ENCODE data around the gene SLC25A1.

SLC25A1 gene

GRCh38 chr22:19197997-19198865 lies 19.7 kb upstream of the SLC25A1 start:
- Histone ChIP-seq H3K4me3 (no peak overlapping the region), H3K27ac (no peak overlapping the region)
- no peak for DNase-seq (ENCODE audit: low spot score)
- TF ChIP-seq CTCF (IDR thresholded peaks at IDR 0.05): no peak

- Histone ChIP-seq H3K4me3 (no peak overlapping the region), H3K27ac (no peak overlapping the region)
- TF ChIP-seq CTCF (IDR thresholded peaks at IDR 0.05): no peak
- DNase-seq (ENCODE audit: low spot score): no peak
These were observed 18.5 kb upstream of the SLC25A1 start for GRCh38 chr22:19196841-19197612.

GRCh38 chr22:19195796-19196731 lies 17.5 kb upstream of the SLC25A1 start:
- no peak for TF ChIP-seq CTCF (IDR thresholded peaks at IDR 0.05)
- no peak for DNase-seq (ENCODE audit: low spot score)
- H3K27ac ChIP-seq: no peak overlapping the region
- H3K4me3 ChIP-seq: no peak overlapping the region

- no peak overlapping the region for H3K27ac ChIP-seq
- TF ChIP-seq CTCF (IDR thresholded peaks at IDR 0.05): no peak
- H3K4me3 ChIP-seq: no peak overlapping the region
- DNase-seq (ENCODE audit: low spot score): no peak
These were observed 16.4 kb upstream of the SLC25A1 start for GRCh38 chr22:19194766-19195536.

GRCh38 chr22:19193879-19194278 lies 15.3 kb upstream of the SLC25A1 start:
- TF ChIP-seq CTCF (IDR thresholded peaks at IDR 0.05): no peak
- DNase-seq (ENCODE audit: low spot score): no peak
- Histone ChIP-seq H3K27ac (no peak overlapping the region), H3K4me3 (no peak overlapping the region)
